Measurements from ENCODE around the gene RAB24.
A peak's percentile ranks its signal among the peaks of the same experiment; 100 is the strongest.
"Not testable (repeated sequence)": the region's sequence is repeated elsewhere in the genome, so short reads cannot be mapped to it uniquely, and the experiment has no call there.

Gene RAB24

GRCh38 chr5:177303121-177303924, at the start of gene RAB24, which contains the start of gene PRELID1:
Gene RAB24 (minus strand): TSS chr5:177303719. CDS start chr5:177303288, 431 bp downstream.
Gene PRELID1 (plus strand): TSS chr5:177303799. CDS start chr5:177303986, 187 bp downstream.
- peak; percentile 92 for DNase-seq

GRCh38 chr5:177353093-177353492, 49.6 kb upstream of the RAB24 start:
- no peak for DNase-seq

- peak; percentile 95 for DNase-seq
Measured at GRCh38 chr5:177351392-177352329, 48.1 kb upstream of the RAB24 start, which contains the start of gene LMAN2. Gene LMAN2 (minus strand): TSS chr5:177351668. CDS start chr5:177351647, 21 bp downstream.

- no peak for DNase-seq
Measured at GRCh38 chr5:177350776-177351391, 47.4 kb upstream of the RAB24 start.

- DNase-seq, result no peak
Measured at GRCh38 chr5:177349762-177350161, 46.2 kb upstream of the RAB24 start.

- no peak for DNase-seq
Measured at GRCh38 chr5:177349362-177349647, 45.8 kb upstream of the RAB24 start.

- DNase-seq, result no peak
Measured at GRCh38 chr5:177347699-177348098, 44.2 kb upstream of the RAB24 start.

- DNase-seq, result no peak
Measured at GRCh38 chr5:177346820-177347219, 43.3 kb upstream of the RAB24 start.

GRCh38 chr5:177344891-177345290, 41.4 kb upstream of the RAB24 start:
- DNase-seq, result no peak

GRCh38 chr5:177343777-177344176, 40.3 kb upstream of the RAB24 start:
- DNase-seq, result no peak

- DNase-seq, result not testable (repeated sequence)
Measured at GRCh38 chr5:177343000-177343399, 39.5 kb upstream of the RAB24 start.

- DNase-seq, result no peak
Measured at GRCh38 chr5:177339107-177339638, 35.7 kb upstream of the RAB24 start.

- no peak for DNase-seq
Measured at GRCh38 chr5:177338251-177339106, 35.0 kb upstream of the RAB24 start.

GRCh38 chr5:177336603-177337494, 33.3 kb upstream of the RAB24 start:
- no peak for DNase-seq

- no peak for DNase-seq
Measured at GRCh38 chr5:177336112-177336511, 32.6 kb upstream of the RAB24 start.

- DNase-seq, result no peak
Measured at GRCh38 chr5:177335701-177336065, 32.2 kb upstream of the RAB24 start.

- no peak for DNase-seq
Measured at GRCh38 chr5:177334781-177335700, 31.5 kb upstream of the RAB24 start.

GRCh38 chr5:177334155-177334551, 30.6 kb upstream of the RAB24 start:
- DNase-seq, result peak; percentile 35

GRCh38 chr5:177333420-177334154, 30.1 kb upstream of the RAB24 start:
- DNase-seq, result no peak
